SK-N-SH (cell line): ENCODE measurements around the gene CDKAL1. TPM values are rescaled to one million over a fixed set of nuclear protein-coding genes. Genes with fewer than 3 reads are reported as not detected.

Source experiments
- CTCF ChIA-PET: fragments of 300-600, 350-600 bp; formaldehyde crosslinking; extraction: SDS; loops from one replicate; lab custom pipeline; 2021; lab: Yijun Ruan, JAX
- POLR2A ChIA-PET: fragments of 350-600 bp; sonication (Branson Sonifier 250); formaldehyde crosslinking; extraction: SDS; loops from one replicate; lab custom pipeline; 2020; ENCODE audit warnings: antibody characterized with exemption, inconsistent platforms; lab: Yijun Ruan, JAX
- DNase-seq: peaks from one replicate; pipeline ENCODE4 v3.0.0; 2012
- H2AFZ ChIP-seq: fragments of 200-600 bp; sonication (generic); 2 replicates; pipeline ENCODE4 v1.8.1; 2016; ENCODE audit warnings: antibody characterized with exemption, mild to moderate bottlenecking, low read depth
- H3F3A ChIP-seq: fragments of 200-600 bp; sonication (generic); replicated peaks from 2 replicates; pipeline ENCODE3; 2016; ENCODE audit warnings: antibody characterized with exemption, mild to moderate bottlenecking; ENCODE audit not compliant: insufficient read depth
- H3K27ac ChIP-seq, 2 experiments: fragments of 200-500 bp in 1 of 2; fragments of 200-600 bp in 1 of 2; sonication (Bioruptor generic) in 1 of 2; sonication (generic), shearing (Covaris generic) in 1 of 2; 2 replicates each; pipeline versions ENCODE4 v1.5.1 to v1.6.1; 2014 to 2016; ENCODE audit warnings: low read depth in 2 of 2, inconsistent platforms in 1 of 2, low read length in 1 of 2, mild to moderate bottlenecking in 1 of 2, mixed read lengths in 1 of 2
- H3K27me3 ChIP-seq: fragments of 200-600 bp; sonication (generic), shearing (Covaris generic); 2 replicates; pipeline ENCODE4 v1.6.1; 2016; ENCODE audit warnings: mixed run types; ENCODE audit not compliant: insufficient read depth
- H3K36me3 ChIP-seq, 2 experiments: fragments of 200-500 bp in 1 of 2; fragments of 200-600 bp in 1 of 2; sonication (Bioruptor generic) in 1 of 2; sonication (generic) in 1 of 2; replicated peaks in 1 of 2; 2 replicates each; pipeline versions ENCODE3 to v1.5.1; 2014 to 2016; ENCODE audit warnings: low read length in 1 of 2, mild to moderate bottlenecking in 1 of 2; ENCODE audit not compliant: insufficient read depth in 2 of 2, control insufficient read depth in 1 of 2
- H3K4me1 ChIP-seq, 2 experiments: fragments of 200-500 bp in 1 of 2; fragments of 200-600 bp in 1 of 2; sonication (Bioruptor generic) in 1 of 2; sonication (generic), shearing (Covaris generic) in 1 of 2; 2 replicates each; pipeline versions ENCODE4 v1.5.1 to v1.6.1; 2014 to 2016; ENCODE audit warnings: low read depth in 1 of 2, low read length in 1 of 2, mixed run types in 1 of 2; ENCODE audit not compliant: insufficient read depth in 2 of 2, control insufficient read depth in 1 of 2
- H3K4me2 ChIP-seq: fragments of 200-600 bp; sonication (generic), shearing (Covaris generic); 2 replicates; pipeline ENCODE4 v1.6.1; 2017; ENCODE audit warnings: mixed run types
- H3K4me3 ChIP-seq, 2 experiments: fragments of 200-500 bp in 1 of 2; fragments of 200-600 bp in 1 of 2; sonication (Bioruptor generic) in 1 of 2; sonication (generic), shearing (Covaris generic) in 1 of 2; 2 replicates each; pipeline versions ENCODE4 v1.5.1 to v1.8.1; 2014 to 2016; ENCODE audit warnings: low read depth in 2 of 2, inconsistent platforms in 1 of 2, low read length in 1 of 2, mild to moderate bottlenecking in 1 of 2, mixed read lengths in 1 of 2, moderate library complexity in 1 of 2
- H3K79me2 ChIP-seq: fragments of 200-600 bp; sonication (generic); 2 replicates; pipeline ENCODE4 v1.8.1; 2017; ENCODE audit warnings: mild to moderate bottlenecking; ENCODE audit not compliant: insufficient read depth
- H3K9ac ChIP-seq: fragments of 200-600 bp; sonication (generic); 2 replicates; pipeline ENCODE4 v1.6.1; 2017; ENCODE audit warnings: mixed run types
- H3K9me2 ChIP-seq: fragments of 200-600 bp; sonication (generic); 2 replicates; pipeline ENCODE4 v1.6.1; 2017; ENCODE audit warnings: mixed run types
- H3K9me3 ChIP-seq: fragments of 200-600 bp; sonication (generic); 2 replicates; pipeline ENCODE4 v1.6.1; 2017; ENCODE audit warnings: mixed run types, mild to moderate bottlenecking, moderate library complexity
- H4K20me1 ChIP-seq: fragments of 200-600 bp; sonication (generic); 2 replicates; pipeline ENCODE4 v1.6.1; 2017; ENCODE audit warnings: mild to moderate bottlenecking, mixed run types; ENCODE audit not compliant: insufficient read depth
- CHD2 ChIP-seq: fragments of 150-350 bp; IDR thresholded peaks from 2 replicates; pipeline ENCODE4 v1.6.1; 2018; ENCODE audit warnings: low read length; ENCODE audit not compliant: partially characterized antibody
- ELF1 ChIP-seq: IDR thresholded peaks from 2 replicates; pipeline ENCODE4 v1.4.0; 2012
- EZH2phosphoT487 ChIP-seq: fragments of 200-600 bp; sonication (generic); IDR thresholded peaks from 2 replicates; pipeline ENCODE4 v1.6.1; 2017; ENCODE audit warnings: low read depth, mixed run types, mild to moderate bottlenecking, antibody characterized with exemption, moderate library complexity, borderline replicate concordance
- FOSL2 ChIP-seq: IDR thresholded peaks from 2 replicates; pipeline ENCODE4 v1.4.0; 2012; ENCODE audit warnings: low read depth, mild to moderate bottlenecking, moderate library complexity, borderline replicate concordance
- FOXM1 ChIP-seq: IDR thresholded peaks from 2 replicates; pipeline ENCODE4 v1.4.0; 2012; ENCODE audit warnings: low read depth, mild to moderate bottlenecking
- GATA2 ChIP-seq: sonication (generic); formaldehyde crosslinking; IDR thresholded peaks from 2 replicates; pipeline ENCODE4 v1.5.0; 2020; ENCODE audit warnings: mild to moderate bottlenecking, missing genetic modification reagents
- JUND ChIP-seq: IDR thresholded peaks from 2 replicates; pipeline ENCODE4 v1.4.0; 2012
- MEF2A ChIP-seq: IDR thresholded peaks from 2 replicates; pipeline ENCODE4 v1.4.0; 2012; ENCODE audit warnings: low read depth, borderline replicate concordance
- MXI1 ChIP-seq: IDR thresholded peaks from 2 replicates; pipeline ENCODE4 v1.6.1; 2012; ENCODE audit warnings: mild to moderate bottlenecking, low read depth, low read length, improper control_type of control experiment
- NFIC ChIP-seq: IDR thresholded peaks from 2 replicates; pipeline ENCODE4 v1.4.0; 2012; ENCODE audit warnings: borderline replicate concordance
- NRF1 ChIP-seq: IDR thresholded peaks from 2 replicates; pipeline ENCODE4 v1.6.1; 2012; ENCODE audit warnings: low read depth, mild to moderate bottlenecking, low read length
- RCOR1 ChIP-seq: fragments of 150-350 bp; IDR thresholded peaks from 2 replicates; pipeline ENCODE4 v1.6.1; 2017; ENCODE audit warnings: antibody characterized with exemption, low read length
- SIN3A ChIP-seq: IDR thresholded peaks from 2 replicates; pipeline ENCODE4 v1.6.1; 2012; ENCODE audit warnings: low read depth, mild to moderate bottlenecking, low read length, moderate library complexity, borderline replicate concordance
- SMC3 ChIP-seq: IDR thresholded peaks from 2 replicates; pipeline ENCODE4 v1.6.1; 2012; ENCODE audit warnings: low read depth, low read length, improper control_type of control experiment
- TAF1 ChIP-seq: IDR thresholded peaks from 2 replicates; pipeline ENCODE4 v1.6.1; 2012; ENCODE audit warnings: low read depth, mild to moderate bottlenecking, low read length, moderate library complexity, borderline replicate concordance
- TCF12 ChIP-seq: IDR thresholded peaks from 2 replicates; pipeline ENCODE4 v1.4.0; 2012
- TEAD4 ChIP-seq: IDR thresholded peaks from 2 replicates; pipeline ENCODE4 v1.4.0; 2012; ENCODE audit warnings: mild to moderate bottlenecking, borderline replicate concordance; ENCODE audit not compliant: insufficient read depth
- WGBS: methylation state at CpG from one replicate; pipeline ENCODE4 v1.1.6; 2017; ENCODE audit warnings: low lambda C conversion rate; 5-methylcytosine and 5-hydroxymethylcytosine counted together
- polyA plus RNA-seq, 3 experiments: library from polyadenylated mRNA; depleted of rRNA; stranded (reverse); fragments of >200 nt; gene quantifications; 2 replicates each; pipeline ENCODE4 v1.2.3, GENCODE V29; 2012
- TF ChIP-seq, protein P1 (sequence below): fragments of 150-350 bp; IDR thresholded peaks from 2 replicates; pipeline ENCODE4 v1.6.1; 2016; ENCODE audit warnings: mild to moderate bottlenecking, low read depth, low read length
- TF ChIP-seq, protein P2 (sequence below): IDR thresholded peaks from 2 replicates; pipeline ENCODE4 v1.4.0; 2012; ENCODE audit warnings: low read depth

Gene CDKAL1
- polyA plus RNA-seq, 1 of the 3 experiments (the other 2 are of a cell fraction), result 2.6 TPM

DNA sequence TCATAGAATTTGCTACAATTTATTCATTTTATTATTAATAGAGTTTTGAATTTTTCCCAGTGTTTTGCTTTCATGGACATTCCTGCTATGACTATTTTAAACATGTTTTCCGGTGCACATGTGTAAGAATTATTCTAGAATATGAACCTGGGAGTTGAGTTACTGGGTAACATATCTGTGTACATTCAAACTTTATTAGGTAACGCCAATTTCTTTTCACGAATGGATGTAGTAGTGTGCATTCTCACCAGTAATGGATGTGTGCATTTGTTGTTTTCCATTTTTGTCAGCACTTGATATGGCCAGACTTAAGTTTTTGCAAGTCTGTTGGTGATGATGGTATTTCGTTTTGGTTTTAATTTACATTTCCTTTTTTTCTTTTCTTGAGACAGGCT lies 118.8 kb downstream of the CDKAL1 start:
- Histone ChIP-seq H3K4me3 (no peak overlapping the region), H3K9ac (no peak overlapping the region), H3K36me3 (peaks cover 0 to 4% of the 10 kb centered on the region in 2 experiments), H4K20me1 (no peaks in the 10 kb centered on the region), H3K4me2 (peak overlapping the region; percentile 36; the same call in 1 of the 2 replicates), H3K9me2 (no peaks in the 10 kb centered on the region), H3K27ac (peak overlapping the region; percentile 8 to 72; a peak in 3 of 4 replicates), H3F3A (peaks cover 6% of the 10 kb centered on the region)
- CTCF ChIA-PET, result no interaction called here
- TF ChIP-seq CHD2, result no peak
- TF ChIP-seq MEF2A, result no peak
- TF ChIP-seq ELF1, result no peak
- no peak for TF ChIP-seq SIN3A
- TF ChIP-seq NFIC, result no peak
- TF ChIP-seq FOXM1, result no peak
- TF ChIP-seq, all 33 proteins: peak for 0
- Histone ChIP-seq H3K4me1 (peaks cover 4 to 17% of the 10 kb centered on the region in 2 experiments; a peak in 3 of 4 replicates), H3K79me2 (peaks cover 8% of the 10 kb centered on the region; the same call in 1 of the 2 replicates), H3K9me3 (no peaks in the 10 kb centered on the region), H3K27me3 (no peaks in the 10 kb centered on the region), H2AFZ (0 out of 2 replicates have a peak overlapping the region, but pooled peaks have one; percentile 50)
- WGBS, result 82% methylated on average over 4 of the region's 4 CpGs
- no peak for DNase-seq
- POLR2A ChIA-PET, result no interaction called here

DNA sequence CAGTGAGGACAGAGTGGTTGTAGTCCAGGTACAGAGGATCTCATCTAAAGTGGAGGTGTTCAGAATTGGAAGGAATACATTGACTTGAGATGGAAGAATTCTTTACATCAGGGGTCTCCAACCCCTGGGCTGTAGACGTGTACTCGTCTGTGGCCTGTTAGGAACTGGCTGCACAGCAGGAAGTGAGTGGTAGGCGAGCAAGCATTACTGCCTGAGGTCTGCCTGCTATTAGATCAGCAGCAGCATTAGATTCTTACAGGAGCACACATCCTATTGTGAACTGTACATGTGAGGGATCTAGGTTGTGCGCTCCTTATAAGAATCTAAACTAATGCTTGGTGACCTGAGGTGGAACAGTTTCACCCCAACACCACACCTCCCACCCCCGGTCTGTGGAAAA lies 121.1 kb downstream of the CDKAL1 start:
- peaks cover 8% of the 10 kb centered on the region; the same call in 1 of the 2 replicates for H3K79me2 ChIP-seq
- 75% methylated on average over 5 of the region's 5 CpGs for WGBS

More for the DNA sequence above, 121.1 kb downstream of the CDKAL1 start:
- TF ChIP-seq FOSL2, result no peak
- TF ChIP-seq TEAD4, result no peak
- TF ChIP-seq SMC3, result no peak
- no peak for TF ChIP-seq EZH2phosphoT487
- no peak for TF ChIP-seq JUND
- TF ChIP-seq, protein P1, sequence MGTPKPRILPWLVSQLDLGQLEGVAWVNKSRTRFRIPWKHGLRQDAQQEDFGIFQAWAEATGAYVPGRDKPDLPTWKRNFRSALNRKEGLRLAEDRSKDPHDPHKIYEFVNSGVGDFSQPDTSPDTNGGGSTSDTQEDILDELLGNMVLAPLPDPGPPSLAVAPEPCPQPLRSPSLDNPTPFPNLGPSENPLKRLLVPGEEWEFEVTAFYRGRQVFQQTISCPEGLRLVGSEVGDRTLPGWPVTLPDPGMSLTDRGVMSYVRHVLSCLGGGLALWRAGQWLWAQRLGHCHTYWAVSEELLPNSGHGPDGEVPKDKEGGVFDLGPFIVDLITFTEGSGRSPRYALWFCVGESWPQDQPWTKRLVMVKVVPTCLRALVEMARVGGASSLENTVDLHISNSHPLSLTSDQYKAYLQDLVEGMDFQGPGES, result no peak
- TF ChIP-seq ELF1, result no peak
- no peak for TF ChIP-seq TCF12
- TF ChIP-seq RCOR1, result no peak
- no peak for TF ChIP-seq NRF1
- no peak for TF ChIP-seq MXI1
- TF ChIP-seq, protein P2, sequence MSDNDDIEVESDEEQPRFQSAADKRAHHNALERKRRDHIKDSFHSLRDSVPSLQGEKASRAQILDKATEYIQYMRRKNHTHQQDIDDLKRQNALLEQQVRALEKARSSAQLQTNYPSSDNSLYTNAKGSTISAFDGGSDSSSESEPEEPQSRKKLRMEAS, result no peak
- TF ChIP-seq CHD2, result no peak
- no peak for TF ChIP-seq TAF1
- TF ChIP-seq GATA2, result no peak
- H4K20me1 ChIP-seq, result no peaks in the 10 kb centered on the region
- peaks cover 6% of the 10 kb centered on the region for H3F3A ChIP-seq
- no peaks in the 10 kb centered on the region for H3K36me3 ChIP-seq
- H3K4me1 ChIP-seq, result peaks cover 4 to 17% of the 10 kb centered on the region in 2 experiments; a peak in 3 of 4 replicates
- H3K27me3 ChIP-seq, result no peaks in the 10 kb centered on the region
- H3K4me3 ChIP-seq, result no peak overlapping the region
- no peaks in the 10 kb centered on the region for H3K9me2 ChIP-seq
- CTCF ChIA-PET, result no interaction called here
- POLR2A ChIA-PET, result no interaction called here
- DNase-seq, result no peak
- H3K27ac ChIP-seq, result no peak overlapping the region
- H2AFZ ChIP-seq, result no peak overlapping the region
- no peaks in the 10 kb centered on the region for H3K9me3 ChIP-seq
- H3K9ac ChIP-seq, result no peak overlapping the region
- peak overlapping the region; percentile 26; the same call in 1 of the 2 replicates for H3K4me2 ChIP-seq
